ENCODE measurements around the gene CCL19. TPM values are rescaled to one million over a fixed set of nuclear protein-coding genes. Genes with fewer than 3 reads are reported as not detected.

The CCL19 gene
- total RNA-seq, 1 donor from 2014 or later = not detected

Other genes with a start within 250 kb of the CCL19 start
- 5.0 and 6.1 TPM in 2 replicates for gene FAM219A, start 232.7 kb downstream of the CCL19 start, total RNA-seq
- not detected in 2 replicates for gene DNAI1, start 232.5 kb downstream of the CCL19 start, total RNA-seq
- under 0.01 TPM in 1 of 2 replicates, not detected in the other for gene ENHO, start 168.3 kb downstream of the CCL19 start, total RNA-seq
- gene CNTFR, start 101.6 kb downstream of the CCL19 start, total RNA-seq = not detected in 2 replicates
- gene RPP25L, start 79.2 kb downstream of the CCL19 start, total RNA-seq = 16.9 and 17.7 TPM in 2 replicates
- gene DCTN3, start 70.8 kb downstream of the CCL19 start, total RNA-seq = 76.0 and 80.8 TPM in 2 replicates
- gene ARID3C, start 62.2 kb downstream of the CCL19 start, total RNA-seq = 0.25 TPM in 1 of 2 replicates, not detected in the other
- 34.9 and 48.4 TPM in 2 replicates for gene SIGMAR1, start 53.5 kb downstream of the CCL19 start, total RNA-seq
- 23.5 and 33.4 TPM in 2 replicates for gene GALT, start 44.6 kb downstream of the CCL19 start, total RNA-seq
- 3.5 and 4.9 TPM in 2 replicates for gene IL11RA, start 39.1 kb downstream of the CCL19 start, total RNA-seq
- gene CCL27, start 28.6 kb downstream of the CCL19 start, total RNA-seq = not detected in 2 replicates
- 1.8 and 12.0 TPM in 2 replicates for gene CCL21, start 18.9 kb upstream of the CCL19 start, total RNA-seq